Keratinocyte (primary cell): ENCODE results near the gene GIMAP7.

ENCODE experiments used
- CTCF ChIP-seq, 3 experiments: IDR thresholded peaks in 1 of 3; conservative IDR thresholded peaks in 1 of 3; optimal IDR thresholded peaks in 1 of 3; 2 replicates in 2 of 3; 3 replicates in 1 of 3; pipeline versions ENCODE3 to v1.5.1; 2011; ENCODE audit warnings: low read length in 3 of 3, mild to moderate bottlenecking in 3 of 3, moderate library complexity in 2 of 3, control low read depth in 1 of 3, inconsistent platforms in 1 of 3; ENCODE audit not compliant: insufficient read depth in 2 of 3; ENCODE audit errors: extremely low read depth in 1 of 3
- EZH2 ChIP-seq: IDR thresholded peaks from one replicate; pipeline ENCODE4 v1.6.1; 2012; ENCODE audit warnings: inconsistent platforms, mild to moderate bottlenecking, low read length, moderate library complexity

GRCh38 chr7:150471886-150472285 is 42.8 kb upstream of the GIMAP7 start:
- TF ChIP-seq CTCF (optimal IDR thresholded peaks at IDR 0.05 in 1 of 3, IDR thresholded peaks at IDR 0.05 in 1 of 3, conservative IDR thresholded peaks at IDR 0.05 in 1 of 3; ENCODE audit: extremely low read depth in 1 of 3, insufficient read depth in 2 of 3, low read length in 3 of 3) (no peak), EZH2 (no peak)
